Left ventricle myocardium inferior (tissue), 1 donor: ENCODE data around the gene WWP2. TPM values are rescaled to one million over a fixed set of nuclear protein-coding genes. Genes with fewer than 3 reads are reported as not detected.

Experiments used
- DNase-seq: peaks from one replicate; pipeline ENCODE4 v3.0.0-alpha.2; 2020
- H3K27ac ChIP-seq: fragments of 200-600 bp; replicated peaks from 2 replicates; pipeline ENCODE4 v1.8.0; 2021
- H3K27me3 ChIP-seq: fragments of 200-600 bp; 2 replicates; pipeline ENCODE4 v1.8.0; 2021; ENCODE audit warnings: low read depth
- H3K36me3 ChIP-seq: fragments of 200-600 bp; 2 replicates; pipeline ENCODE4 v1.8.0; 2021
- H3K4me1 ChIP-seq: fragments of 200-600 bp; 2 replicates; pipeline ENCODE4 v1.8.0; 2021
- H3K4me3 ChIP-seq: fragments of 200-600 bp; 2 replicates; pipeline ENCODE4 v1.8.0; 2021; ENCODE audit warnings: mild to moderate bottlenecking, moderate library complexity
- H3K9me3 ChIP-seq: fragments of 200-600 bp; replicated peaks from 2 replicates; pipeline ENCODE4 v1.8.0; 2021
- intact Hi-C: fragments of 100-400 bp; cut with micrococcal nuclease; formaldehyde crosslinking; loops from one replicate; pipeline ENCODE4 v1.11.0; 2022
- total RNA-seq: library from RNA; stranded (reverse); fragmentation: NEBNext Ultra II Directional; extraction: Animal tissue kit (Norgen Biotek cat#: 25700); gene quantifications from one replicate; pipeline ENCODE4 v1.2.1, GENCODE V29; 2021
- TF ChIP-seq, protein P1 (sequence below): fragments of 200-600 bp; IDR thresholded peaks from 2 replicates; pipeline ENCODE4 v1.8.0; 2021; ENCODE audit warnings: antibody characterized with exemption, mild to moderate bottlenecking, borderline replicate concordance
- donor health status: DM: no; HTN: yes; CAD: no; lungs with severe emphysema.

WWP2 gene
- total RNA-seq, 1 donor from 2014 or later, result 21.3 TPM

DNA sequence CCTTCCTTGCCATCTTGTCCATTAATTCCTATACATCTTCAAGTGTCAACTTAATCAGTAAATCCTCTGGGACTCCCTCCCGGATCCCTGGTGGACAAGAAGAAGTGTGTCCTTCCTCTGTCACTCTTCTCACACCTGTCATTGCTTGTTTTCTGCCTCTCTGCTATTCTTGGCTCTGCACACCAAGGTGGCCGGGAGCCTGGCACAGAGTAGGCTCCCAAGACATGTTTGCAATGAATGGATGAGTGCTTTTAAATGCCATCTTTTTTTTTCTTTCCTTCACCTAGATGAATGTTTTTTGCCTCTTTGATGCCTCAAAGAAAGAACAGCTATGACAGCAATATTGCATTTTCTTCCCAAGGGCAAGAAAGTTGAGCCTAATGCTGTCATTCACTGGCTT is 131.0 kb downstream of the WWP2 start:
- intact Hi-C loops, result no loop called here
- Histone ChIP-seq H3K9me3 (no peaks in the 10 kb centered on the region), H3K4me3 (no peak overlapping the region), H3K27ac (no peak overlapping the region), H3K36me3 (peaks cover 15% of the 10 kb centered on the region), H3K4me1 (peaks cover 17% of the 10 kb centered on the region), H3K27me3 (no peaks in the 10 kb centered on the region)
- no peak for DNase-seq
- TF ChIP-seq, protein P1, sequence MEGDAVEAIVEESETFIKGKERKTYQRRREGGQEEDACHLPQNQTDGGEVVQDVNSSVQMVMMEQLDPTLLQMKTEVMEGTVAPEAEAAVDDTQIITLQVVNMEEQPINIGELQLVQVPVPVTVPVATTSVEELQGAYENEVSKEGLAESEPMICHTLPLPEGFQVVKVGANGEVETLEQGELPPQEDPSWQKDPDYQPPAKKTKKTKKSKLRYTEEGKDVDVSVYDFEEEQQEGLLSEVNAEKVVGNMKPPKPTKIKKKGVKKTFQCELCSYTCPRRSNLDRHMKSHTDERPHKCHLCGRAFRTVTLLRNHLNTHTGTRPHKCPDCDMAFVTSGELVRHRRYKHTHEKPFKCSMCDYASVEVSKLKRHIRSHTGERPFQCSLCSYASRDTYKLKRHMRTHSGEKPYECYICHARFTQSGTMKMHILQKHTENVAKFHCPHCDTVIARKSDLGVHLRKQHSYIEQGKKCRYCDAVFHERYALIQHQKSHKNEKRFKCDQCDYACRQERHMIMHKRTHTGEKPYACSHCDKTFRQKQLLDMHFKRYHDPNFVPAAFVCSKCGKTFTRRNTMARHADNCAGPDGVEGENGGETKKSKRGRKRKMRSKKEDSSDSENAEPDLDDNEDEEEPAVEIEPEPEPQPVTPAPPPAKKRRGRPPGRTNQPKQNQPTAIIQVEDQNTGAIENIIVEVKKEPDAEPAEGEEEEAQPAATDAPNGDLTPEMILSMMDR, result no peak

DNA sequence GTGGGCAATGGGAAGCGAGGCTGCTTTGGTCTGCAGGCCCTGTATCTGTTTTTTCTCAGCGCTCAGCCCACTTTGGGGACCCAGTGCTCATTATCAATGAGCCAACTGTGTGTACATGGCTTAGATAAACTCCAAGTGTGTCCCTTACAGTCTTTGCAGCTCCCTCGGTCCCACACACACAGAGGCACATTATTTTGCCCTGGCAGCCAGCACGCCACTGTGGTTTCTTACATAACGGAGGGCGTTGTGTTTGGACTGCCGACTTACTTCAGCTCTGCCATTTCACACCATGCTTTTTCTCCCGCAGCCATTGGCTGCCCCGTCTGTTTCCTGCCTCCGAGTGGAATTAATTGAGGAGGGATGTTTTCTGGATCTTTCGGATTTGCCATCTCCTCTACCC is 132.5 kb downstream of the WWP2 start:
- no peak overlapping the region for H3K27ac ChIP-seq

DNA sequence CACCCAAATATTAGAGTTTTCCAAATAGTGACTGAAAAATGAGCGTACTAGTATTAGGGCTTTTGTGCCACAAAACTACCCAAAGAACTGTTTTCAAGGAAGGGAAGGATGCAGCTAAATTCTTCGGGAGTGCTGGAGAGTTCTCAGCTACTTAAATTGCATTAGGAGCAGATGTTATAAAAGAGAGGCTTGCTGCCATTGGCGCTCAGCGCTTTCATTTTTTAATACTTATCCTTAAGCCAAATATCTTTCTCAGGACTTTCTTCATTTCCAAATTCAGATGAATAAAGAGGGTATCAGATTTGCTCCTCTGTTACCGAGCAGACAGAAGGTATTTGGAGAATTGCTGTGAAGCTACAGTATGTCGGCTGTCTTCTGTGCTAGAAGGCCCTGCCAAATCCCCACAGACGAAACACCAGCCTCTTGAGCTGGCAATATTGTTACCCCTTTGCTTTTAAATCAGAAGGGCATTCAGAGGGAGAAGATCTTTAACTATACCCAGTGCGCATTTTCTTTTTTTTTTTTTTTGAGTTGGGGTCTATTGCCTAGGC is 141.8 kb downstream of the WWP2 start:
- no peak overlapping the region for H3K4me3 ChIP-seq
- intact Hi-C loops, result no loop called here
- H3K36me3 ChIP-seq, result peaks cover 3% of the 10 kb centered on the region
- no peaks in the 10 kb centered on the region for H3K27me3 ChIP-seq
- no peak for DNase-seq
- TF ChIP-seq, protein P1, result no peak
- no peaks in the 10 kb centered on the region for H3K4me1 ChIP-seq
- no peaks in the 10 kb centered on the region for H3K9me3 ChIP-seq
- H3K27ac ChIP-seq, result no peak overlapping the region

More for the DNA sequence above, 132.5 kb downstream of the WWP2 start:
- Histone ChIP-seq H3K9me3 (no peaks in the 10 kb centered on the region), H3K36me3 (peaks cover 3% of the 10 kb centered on the region), H3K4me3 (no peak overlapping the region), H3K27me3 (no peaks in the 10 kb centered on the region), H3K4me1 (peaks cover 15% of the 10 kb centered on the region)
- TF ChIP-seq, protein P1, result no peak
- no peak for DNase-seq
- intact Hi-C loops, result no loop called here

DNA sequence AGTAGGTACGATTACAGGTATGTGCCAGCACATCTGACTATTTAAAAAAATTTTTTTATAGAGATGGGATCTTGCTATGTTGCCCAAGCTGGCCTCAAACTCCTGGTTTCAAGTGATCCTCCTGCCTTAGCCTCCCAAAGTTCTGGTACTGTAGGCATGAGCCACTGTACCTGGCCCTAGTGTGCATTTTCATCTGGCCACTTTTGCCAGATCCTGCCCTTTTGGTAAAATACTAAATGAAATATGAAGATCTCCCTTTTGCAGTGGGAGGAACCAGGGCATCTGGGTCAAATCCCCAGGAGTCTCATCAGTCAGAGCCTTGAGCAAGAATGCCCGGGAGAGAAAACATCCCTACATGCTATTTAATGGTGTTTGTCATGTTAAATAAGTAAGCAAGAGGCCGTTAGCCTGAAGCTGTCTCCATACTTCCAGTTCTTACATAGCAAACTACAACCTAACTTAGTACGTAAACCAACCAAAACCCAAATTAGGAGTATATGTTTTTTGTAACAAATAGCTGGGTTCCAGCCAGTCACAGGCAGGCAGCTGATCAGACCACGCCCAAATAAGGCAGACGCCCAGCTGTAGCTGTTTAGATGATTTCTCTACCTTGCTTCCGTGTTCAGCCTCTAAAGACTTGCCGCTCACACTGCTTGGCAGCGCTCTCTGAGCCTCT is 142.5 kb downstream of the WWP2 start:
- intact Hi-C loops, result no loop called here
- DNase-seq, result no peak
- Histone ChIP-seq H3K27ac (no peak overlapping the region), H3K4me3 (no peak overlapping the region), H3K27me3 (no peaks in the 10 kb centered on the region), H3K36me3 (peaks cover 8% of the 10 kb centered on the region), H3K9me3 (no peaks in the 10 kb centered on the region), H3K4me1 (no peaks in the 10 kb centered on the region)
- TF ChIP-seq, protein P1, result no peak

DNA sequence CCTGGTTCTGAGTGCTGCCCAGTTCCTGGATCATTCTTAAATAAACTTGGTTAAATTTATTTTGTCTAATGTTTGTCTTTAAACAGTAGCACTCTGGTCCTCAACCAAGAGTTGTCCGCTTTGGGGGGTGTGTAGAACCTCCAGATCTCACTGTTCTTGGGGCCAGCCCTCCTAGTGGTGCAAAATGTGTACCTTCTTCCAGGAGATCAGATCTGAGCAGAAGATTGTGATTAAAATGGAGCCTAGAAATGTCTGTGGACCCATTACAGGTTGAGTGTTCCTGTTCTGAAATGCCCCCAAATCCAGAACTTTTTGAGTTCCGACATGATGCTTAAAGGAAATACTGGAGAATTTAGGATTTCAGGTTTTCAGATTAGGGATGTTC is 143.0 kb downstream of the WWP2 start:
- no peaks in the 10 kb centered on the region for H3K4me1 ChIP-seq
- H3K4me3 ChIP-seq, result no peak overlapping the region
- TF ChIP-seq, protein P1, result no peak
- H3K9me3 ChIP-seq, result no peaks in the 10 kb centered on the region
- no peak overlapping the region for H3K27ac ChIP-seq
- H3K27me3 ChIP-seq, result no peaks in the 10 kb centered on the region
- no peak for DNase-seq
- intact Hi-C loops, result no loop called here
- peaks cover 12% of the 10 kb centered on the region for H3K36me3 ChIP-seq
